Vagina (tissue), 2 donors: Measurements from ENCODE around the gene GASK1B.

ENCODE experiments used
- CTCF ChIP-seq, 3 experiments: fragments of 450-650 bp in 2 of 3; fragments of 200-600 bp in 1 of 3; sonication (generic) in 1 of 3; IDR thresholded peaks; one replicate each; pipeline ENCODE4 v1.5.1; 2017 to 2019; ENCODE audit warnings: antibody characterized with exemption in 3 of 3, mild to moderate bottlenecking in 2 of 3, moderate library complexity in 2 of 3
- POLR2A ChIP-seq, 2 donors: fragments of 450-650 bp; IDR thresholded peaks; one replicate each; pipeline ENCODE4 v1.6.1; 2017; ENCODE audit warnings: antibody characterized with exemption in 2 of 2, mild to moderate bottlenecking in 2 of 2, moderate library complexity in 2 of 2
- POLR2AphosphoS5 ChIP-seq, 2 donors: sonication (generic); formaldehyde crosslinking; IDR thresholded peaks; one replicate each; pipeline ENCODE4 v1.9.0; 2017; ENCODE audit warnings: antibody characterized with exemption in 2 of 2, mild to moderate bottlenecking in 2 of 2, low read depth in 1 of 2; ENCODE audit not compliant: insufficient read depth in 1 of 2

GRCh38 chr4:158209825-158210807, 37.3 kb upstream of the GASK1B start, which contains the start of gene TMEM144:
- TF ChIP-seq POLR2AphosphoS5 (IDR thresholded peaks at IDR 0.05; ENCODE audit: insufficient read depth in 1 of 2, low read depth in 1 of 2) (peak; percentile 66 to 85), CTCF (IDR thresholded peaks at IDR 0.05) (no peak), POLR2A (IDR thresholded peaks at IDR 0.05) (peak in 1 of 2 donors; percentile 34)
